AG10803 (cell line): Measurements from ENCODE around the gene SLCO3A1.

Experiments
- DNase-seq: peaks from one replicate; pipeline ENCODE4 v3.0.0; 2010; ENCODE audit warnings: low read depth
- H3K4me3 ChIP-seq: 2 replicates; pipeline ENCODE4 v1.5.1; 2011; ENCODE audit warnings: mild to moderate bottlenecking, low read length, control low read depth
- TF ChIP-seq, protein P1 (sequence below): conservative IDR thresholded peaks from 2 replicates; pipeline ENCODE4 v1.5.1; 2011; ENCODE audit warnings: mild to moderate bottlenecking, low read length, control low read depth, inconsistent platforms

Gene SLCO3A1

DNA sequence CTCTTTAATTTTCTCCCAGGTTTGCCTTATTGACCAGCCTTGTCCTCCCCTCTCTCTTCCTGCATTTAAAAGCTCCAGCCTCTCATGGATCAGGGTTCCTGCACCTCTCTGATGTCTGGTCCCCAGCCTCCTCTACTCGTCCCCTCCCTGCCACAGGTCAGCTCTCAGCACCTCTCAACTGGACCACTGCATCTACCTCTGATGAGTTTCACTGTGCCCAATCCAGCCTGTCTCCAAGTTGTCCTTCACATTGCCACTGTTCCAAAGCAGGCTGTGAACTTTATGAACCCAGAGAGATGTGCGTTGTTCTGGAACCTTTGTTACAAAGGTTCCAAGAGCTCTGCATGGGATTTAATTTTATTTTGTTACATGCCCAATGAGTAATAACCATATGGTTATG lies 76.6 kb downstream of the SLCO3A1 start:
- no peak overlapping the region for H3K4me3 ChIP-seq
- TF ChIP-seq, protein P1, sequence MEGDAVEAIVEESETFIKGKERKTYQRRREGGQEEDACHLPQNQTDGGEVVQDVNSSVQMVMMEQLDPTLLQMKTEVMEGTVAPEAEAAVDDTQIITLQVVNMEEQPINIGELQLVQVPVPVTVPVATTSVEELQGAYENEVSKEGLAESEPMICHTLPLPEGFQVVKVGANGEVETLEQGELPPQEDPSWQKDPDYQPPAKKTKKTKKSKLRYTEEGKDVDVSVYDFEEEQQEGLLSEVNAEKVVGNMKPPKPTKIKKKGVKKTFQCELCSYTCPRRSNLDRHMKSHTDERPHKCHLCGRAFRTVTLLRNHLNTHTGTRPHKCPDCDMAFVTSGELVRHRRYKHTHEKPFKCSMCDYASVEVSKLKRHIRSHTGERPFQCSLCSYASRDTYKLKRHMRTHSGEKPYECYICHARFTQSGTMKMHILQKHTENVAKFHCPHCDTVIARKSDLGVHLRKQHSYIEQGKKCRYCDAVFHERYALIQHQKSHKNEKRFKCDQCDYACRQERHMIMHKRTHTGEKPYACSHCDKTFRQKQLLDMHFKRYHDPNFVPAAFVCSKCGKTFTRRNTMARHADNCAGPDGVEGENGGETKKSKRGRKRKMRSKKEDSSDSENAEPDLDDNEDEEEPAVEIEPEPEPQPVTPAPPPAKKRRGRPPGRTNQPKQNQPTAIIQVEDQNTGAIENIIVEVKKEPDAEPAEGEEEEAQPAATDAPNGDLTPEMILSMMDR = no peak
- no peak for DNase-seq

DNA sequence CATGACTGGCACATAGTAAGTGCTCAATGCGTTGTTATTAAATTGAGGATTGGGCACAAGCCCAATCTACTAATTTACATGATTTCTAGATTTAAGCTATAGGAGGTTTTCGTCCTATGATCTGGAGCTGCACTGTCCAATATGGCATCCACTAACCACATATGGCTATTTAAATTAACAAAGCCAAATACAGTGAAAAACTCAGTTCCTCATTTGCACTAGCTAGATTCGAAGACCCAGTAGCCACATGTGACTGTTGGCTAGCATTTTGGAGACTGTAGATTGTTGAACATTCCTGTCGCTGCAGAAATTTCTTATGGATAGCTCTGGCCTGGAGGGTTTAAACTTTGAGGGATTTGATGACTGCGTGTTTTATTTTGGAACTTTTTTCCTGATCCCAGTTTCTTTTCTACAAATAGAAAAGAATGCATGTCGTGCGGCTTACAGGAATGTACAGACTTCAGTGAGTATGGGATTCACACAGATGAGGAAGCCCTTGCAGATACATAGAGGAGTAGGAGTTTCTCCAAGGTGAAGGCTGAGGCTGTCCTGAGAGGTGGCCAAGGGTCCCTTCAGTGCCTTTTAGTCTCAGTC lies 82.8 kb downstream of the SLCO3A1 start:
- TF ChIP-seq, protein P1 = no peak
- peak; percentile 24 for DNase-seq

DNA sequence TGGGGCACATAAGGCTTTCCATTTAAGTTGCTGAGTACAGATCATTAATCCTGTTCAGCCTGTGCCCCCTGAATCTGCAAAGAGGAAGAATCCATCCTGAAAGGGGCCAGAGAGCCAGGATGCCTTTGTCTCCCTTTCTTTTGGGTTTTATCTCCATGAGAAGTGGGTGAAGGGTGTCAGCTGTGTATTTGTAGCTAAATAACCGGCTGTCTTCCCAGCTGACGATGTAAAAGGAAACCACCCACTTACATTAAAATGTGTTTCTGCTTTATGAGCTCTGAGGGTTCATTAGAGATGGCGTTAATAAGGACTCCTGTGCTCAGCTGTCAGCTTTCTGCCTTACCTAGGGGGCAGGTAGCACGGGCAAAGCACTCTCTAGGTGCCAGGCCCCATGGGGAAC lies 83.4 kb downstream of the SLCO3A1 start:
- DNase-seq = no peak
- TF ChIP-seq, protein P1 = no peak
- no peak overlapping the region for H3K4me3 ChIP-seq

More for the DNA sequence above, 82.8 kb downstream of the SLCO3A1 start:
- no peak overlapping the region for H3K4me3 ChIP-seq

DNA sequence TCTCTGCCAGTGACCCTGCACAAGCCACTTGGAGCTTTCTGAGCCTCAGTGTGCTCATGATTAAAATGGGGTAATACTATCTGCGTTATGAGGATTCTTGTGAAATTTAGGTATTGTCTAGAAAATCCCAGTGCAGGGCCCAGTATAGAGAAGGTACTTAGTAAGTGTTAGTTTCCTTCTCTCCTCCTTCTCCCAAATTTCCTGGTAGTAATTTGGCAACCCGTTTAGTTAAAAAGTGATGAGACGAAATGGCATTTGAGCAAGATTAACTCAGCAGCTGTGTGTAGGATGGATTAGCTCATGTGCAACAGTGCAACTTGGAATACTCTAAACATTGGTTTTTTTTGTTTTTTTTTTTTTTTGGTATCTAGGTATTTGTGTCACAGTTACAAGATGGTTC lies 84.6 kb downstream of the SLCO3A1 start:
- TF ChIP-seq, protein P1 = no peak
- DNase-seq = no peak
- no peak overlapping the region for H3K4me3 ChIP-seq

DNA sequence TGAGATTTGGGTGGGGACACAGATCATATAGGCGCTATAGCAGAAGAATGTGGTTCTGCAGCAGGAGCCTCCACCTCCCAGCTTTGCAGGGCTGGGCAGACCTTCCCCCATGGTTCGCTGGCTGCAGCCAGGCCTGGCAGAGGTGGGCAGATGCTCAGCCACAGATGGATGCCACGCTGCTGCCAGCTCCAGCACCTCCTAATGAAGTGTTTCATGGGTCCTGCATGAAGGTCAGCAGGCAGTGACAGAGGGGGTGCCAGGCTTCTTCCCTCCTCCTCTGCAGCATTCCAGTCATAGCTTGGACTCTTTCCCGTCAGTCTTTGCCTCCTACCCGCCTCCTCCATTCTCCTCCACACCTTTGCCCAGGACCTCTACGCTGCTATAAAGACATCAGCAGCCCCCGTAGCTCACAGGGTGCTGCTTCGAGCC lies 85.9 kb downstream of the SLCO3A1 start:
- TF ChIP-seq, protein P1 = no peak
- DNase-seq = no peak
- H3K4me3 ChIP-seq = no peak overlapping the region

DNA sequence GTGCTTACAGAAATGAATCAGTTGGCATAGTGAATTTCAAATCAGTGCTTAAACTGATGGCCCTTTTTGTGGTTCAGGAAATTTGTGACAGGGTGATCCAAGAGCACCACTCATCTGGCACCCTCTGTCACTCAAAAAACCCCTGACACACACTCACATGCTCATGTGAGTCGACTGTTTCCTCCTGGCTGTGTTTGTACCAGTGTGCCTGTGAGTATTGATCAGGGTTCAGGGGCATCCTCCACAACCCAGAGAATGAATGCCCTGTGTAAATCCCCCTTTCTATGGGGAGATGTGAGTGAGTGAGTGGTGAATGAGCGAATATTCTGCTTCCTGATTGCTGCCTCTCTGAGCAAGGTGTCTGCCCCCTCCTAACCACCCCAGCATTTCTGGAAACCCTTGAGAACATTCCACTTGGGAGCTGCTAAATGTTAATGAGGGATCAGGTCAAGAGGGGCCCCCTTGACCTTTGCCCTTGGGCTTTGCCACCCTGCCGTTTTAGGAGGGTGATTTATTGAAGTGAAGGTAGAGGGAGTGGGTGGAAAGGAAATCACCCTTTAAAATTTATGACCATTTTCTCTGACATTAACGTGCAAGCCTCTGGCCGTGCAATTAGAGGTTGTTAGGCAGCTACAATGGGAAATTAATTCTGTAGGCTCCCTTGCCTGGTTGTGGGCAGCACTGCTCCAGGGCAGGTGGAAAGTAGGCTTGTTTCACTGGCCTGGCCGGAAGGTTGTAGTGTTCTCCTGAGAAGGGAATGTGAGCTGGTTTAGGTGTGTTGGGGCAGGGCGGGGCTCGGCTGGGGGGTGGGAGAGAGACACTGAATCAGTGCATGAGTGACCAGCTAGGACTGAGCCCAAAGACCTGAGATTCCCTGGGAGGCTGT lies 87.2 kb downstream of the SLCO3A1 start:
- H3K4me3 ChIP-seq = no peak overlapping the region
- TF ChIP-seq, protein P1 = no peak
- DNase-seq = no peak
